ENCODE results near the gene LRP11. TPM values are rescaled to one million over a fixed set of nuclear protein-coding genes. Genes with fewer than 3 reads are reported as not detected.

LRP11 gene
- polyA plus RNA-seq, 3 donors = 0.20 to 0.41 (median 0.32) TPM

GRCh38 chr6:149876241-149876933 is 12.2 kb upstream of the LRP11 start:
- Histone ChIP-seq H3K36me3 (replicated peaks in 1 of 2; ENCODE audit: control insufficient read depth in 1 of 2, insufficient read depth in 2 of 2, low read length in 2 of 2) (no peaks in the 10 kb centered on the region), H3K9me3 (replicated peaks in 1 of 2; ENCODE audit: control insufficient read depth in 1 of 2, insufficient read depth in 1 of 2, low read length in 2 of 2) (peaks cover 0 to 3% of the 10 kb centered on the region in 2 donors), H3K4me2 (replicated peaks; ENCODE audit: extremely low read depth, low read length, poor library complexity, severe bottlenecking) (no peak overlapping the region), H3K27me3 (ENCODE audit: control insufficient read depth in 2 of 2, insufficient read depth in 2 of 2, low read length in 2 of 2) (peaks cover 0 to 7% of the 10 kb centered on the region in 2 donors), H4K20me1 (ENCODE audit: insufficient read depth, low read length) (no peaks in the 10 kb centered on the region), H3K4me1 (ENCODE audit: control insufficient read depth in 1 of 2, insufficient read depth in 2 of 2, low read length in 2 of 2) (no peaks in the 10 kb centered on the region), H3K27ac (ENCODE audit: low read depth in 1 of 2, low read length in 2 of 2) (no peak overlapping the region), H3K9ac (ENCODE audit: insufficient read depth, low read length, poor library complexity, severe bottlenecking) (no peak overlapping the region), H2AFZ (ENCODE audit: insufficient read depth, low read depth, low read length, poor library complexity, severe bottlenecking) (no peak overlapping the region), H3K79me2 (ENCODE audit: insufficient read depth, low read length) (no peaks in the 10 kb centered on the region), H3K4me3 (replicated peaks in 1 of 3; ENCODE audit: low read depth in 2 of 3, low read length in 3 of 3) (no peak overlapping the region)
- Mint-ChIP-seq H3K36me3 (no peaks in the 10 kb centered on the region), H3K27ac (no peak overlapping the region), H3K9me3 (peaks cover 0 to 10% (median 4%) of the 10 kb centered on the region in 7 donors), H3K4me3 (no peak overlapping the region), H3K4me1 (no peaks in the 10 kb centered on the region), H3K27me3 (ENCODE audit: low read depth in 3 of 3) (peaks cover 10 to 21% (median 15%) of the 10 kb centered on the region in 3 donors)
- WGBS (ENCODE audit: insufficient coverage) = no CpG with 5 or more reads among the region's 3 CpGs
- no peak for TF ChIP-seq CTCF (IDR thresholded peaks at IDR 0.05)
- intact Hi-C loops (cut with micrococcal nuclease) = no loop called here
- no peak for DNase-seq

DNA sequence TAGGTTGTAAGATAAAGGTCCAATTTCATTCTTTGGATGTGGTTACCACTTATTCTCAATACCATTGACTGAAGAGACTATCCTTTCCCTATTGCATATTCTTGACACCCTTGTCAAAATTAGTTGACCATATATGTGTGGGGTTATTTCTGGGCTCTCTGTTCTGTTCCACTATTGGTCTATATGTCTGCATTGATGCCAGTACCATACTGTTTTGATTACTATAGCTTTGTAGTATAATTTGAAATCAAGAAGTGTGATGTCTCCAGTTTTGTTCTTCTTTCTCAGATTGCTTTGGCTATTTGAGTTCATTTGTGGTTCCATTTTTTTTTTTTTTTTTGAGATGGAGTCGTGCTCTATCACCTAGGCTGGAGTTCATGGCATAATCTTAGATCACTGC is 8.1 kb upstream of the LRP11 start:
- H3K4me3 Mint-ChIP-seq = no peak overlapping the region
- peaks cover 0 to 4% of the 10 kb centered on the region in 2 donors for H3K27me3 ChIP-seq (ENCODE audit: control insufficient read depth in 2 of 2, insufficient read depth in 2 of 2, low read length in 2 of 2)
- H4K20me1 ChIP-seq (ENCODE audit: insufficient read depth, low read length) = no peaks in the 10 kb centered on the region
- WGBS (ENCODE audit: insufficient coverage) = no CpG with 5 or more reads among the region's 1 CpG
- peaks cover 0 to 9% (median 4%) of the 10 kb centered on the region in 7 donors for H3K9me3 Mint-ChIP-seq
- peaks cover 3% of the 10 kb centered on the region for H3K4me1 Mint-ChIP-seq
- H3K27ac Mint-ChIP-seq = no peak overlapping the region
- no peak overlapping the region for H3K9ac ChIP-seq (ENCODE audit: insufficient read depth, low read length, poor library complexity, severe bottlenecking)
- no peak overlapping the region for H2AFZ ChIP-seq (ENCODE audit: insufficient read depth, low read depth, low read length, poor library complexity, severe bottlenecking)
- no peaks in the 10 kb centered on the region for H3K79me2 ChIP-seq (ENCODE audit: insufficient read depth, low read length)
- H3K4me3 ChIP-seq (replicated peaks in 1 of 3; ENCODE audit: low read depth in 2 of 3, low read length in 3 of 3) = no peak overlapping the region
- H3K36me3 Mint-ChIP-seq = no peaks in the 10 kb centered on the region
- H3K4me1 ChIP-seq (ENCODE audit: control insufficient read depth in 1 of 2, insufficient read depth in 2 of 2, low read length in 2 of 2) = no peaks in the 10 kb centered on the region
- no peak overlapping the region for H3K4me2 ChIP-seq (replicated peaks; ENCODE audit: extremely low read depth, low read length, poor library complexity, severe bottlenecking)
- TF ChIP-seq CTCF (IDR thresholded peaks at IDR 0.05) = no peak
- peaks cover 0 to 3% of the 10 kb centered on the region in 2 donors for H3K9me3 ChIP-seq (replicated peaks in 1 of 2; ENCODE audit: control insufficient read depth in 1 of 2, insufficient read depth in 1 of 2, low read length in 2 of 2)
- intact Hi-C loops (cut with micrococcal nuclease) = no loop called here
- no peak for DNase-seq
- H3K27me3 Mint-ChIP-seq (ENCODE audit: low read depth in 3 of 3) = peaks cover 4 to 7% (median 7%) of the 10 kb centered on the region in 3 donors
- H3K27ac ChIP-seq (ENCODE audit: low read depth in 1 of 2, low read length in 2 of 2) = no peak overlapping the region
- no peaks in the 10 kb centered on the region for H3K36me3 ChIP-seq (replicated peaks in 1 of 2; ENCODE audit: control insufficient read depth in 1 of 2, insufficient read depth in 2 of 2, low read length in 2 of 2)
